ENCODE data around the gene SLC23A1.

Gene SLC23A1

DNA sequence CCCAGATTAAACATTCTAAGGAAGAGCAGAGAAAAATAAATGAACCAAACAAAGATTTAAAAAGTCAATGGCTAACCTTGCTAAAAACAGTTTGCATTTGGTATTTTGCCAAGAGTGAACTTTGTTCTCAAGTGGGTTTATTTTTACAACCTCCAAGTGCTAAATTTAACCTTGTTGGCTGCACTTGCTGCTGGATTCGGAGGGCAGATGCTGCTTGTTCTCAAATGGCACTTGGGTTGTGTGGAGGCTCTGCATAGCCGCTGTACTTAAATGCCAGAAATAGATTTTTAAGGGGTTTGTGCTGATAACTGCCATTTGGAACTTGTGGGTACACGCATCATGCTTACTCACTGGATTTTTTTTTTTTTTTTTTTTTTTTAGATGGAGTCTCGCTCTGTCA, 34.1 kb upstream of the SLC23A1 start:
- no peak for ATAC-seq
- TF ChIP-seq TCF4 (CRISPR knock-in tag; IDR thresholded peaks at IDR 0.05; ENCODE audit: borderline replicate concordance) (no peak), ESRRG (CRISPR knock-in tag; IDR thresholded peaks at IDR 0.05) (no peak), ZFP3 (CRISPR knock-in tag; IDR thresholded peaks at IDR 0.05) (no peak), ZNF565 (CRISPR knock-in tag; conservative IDR thresholded peaks at IDR 0.05; ENCODE audit: low read depth) (no peak)
- TF ChIP-seq, protein P1, sequence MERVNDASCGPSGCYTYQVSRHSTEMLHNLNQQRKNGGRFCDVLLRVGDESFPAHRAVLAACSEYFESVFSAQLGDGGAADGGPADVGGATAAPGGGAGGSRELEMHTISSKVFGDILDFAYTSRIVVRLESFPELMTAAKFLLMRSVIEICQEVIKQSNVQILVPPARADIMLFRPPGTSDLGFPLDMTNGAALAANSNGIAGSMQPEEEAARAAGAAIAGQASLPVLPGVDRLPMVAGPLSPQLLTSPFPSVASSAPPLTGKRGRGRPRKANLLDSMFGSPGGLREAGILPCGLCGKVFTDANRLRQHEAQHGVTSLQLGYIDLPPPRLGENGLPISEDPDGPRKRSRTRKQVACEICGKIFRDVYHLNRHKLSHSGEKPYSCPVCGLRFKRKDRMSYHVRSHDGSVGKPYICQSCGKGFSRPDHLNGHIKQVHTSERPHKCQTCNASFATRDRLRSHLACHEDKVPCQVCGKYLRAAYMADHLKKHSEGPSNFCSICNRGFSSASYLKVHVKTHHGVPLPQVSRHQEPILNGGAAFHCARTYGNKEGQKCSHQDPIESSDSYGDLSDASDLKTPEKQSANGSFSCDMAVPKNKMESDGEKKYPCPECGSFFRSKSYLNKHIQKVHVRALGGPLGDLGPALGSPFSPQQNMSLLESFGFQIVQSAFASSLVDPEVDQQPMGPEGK (CRISPR knock-in tag; IDR thresholded peaks at IDR 0.05; ENCODE audit: borderline replicate concordance): no peak
- TF ChIP-seq, protein P2, sequence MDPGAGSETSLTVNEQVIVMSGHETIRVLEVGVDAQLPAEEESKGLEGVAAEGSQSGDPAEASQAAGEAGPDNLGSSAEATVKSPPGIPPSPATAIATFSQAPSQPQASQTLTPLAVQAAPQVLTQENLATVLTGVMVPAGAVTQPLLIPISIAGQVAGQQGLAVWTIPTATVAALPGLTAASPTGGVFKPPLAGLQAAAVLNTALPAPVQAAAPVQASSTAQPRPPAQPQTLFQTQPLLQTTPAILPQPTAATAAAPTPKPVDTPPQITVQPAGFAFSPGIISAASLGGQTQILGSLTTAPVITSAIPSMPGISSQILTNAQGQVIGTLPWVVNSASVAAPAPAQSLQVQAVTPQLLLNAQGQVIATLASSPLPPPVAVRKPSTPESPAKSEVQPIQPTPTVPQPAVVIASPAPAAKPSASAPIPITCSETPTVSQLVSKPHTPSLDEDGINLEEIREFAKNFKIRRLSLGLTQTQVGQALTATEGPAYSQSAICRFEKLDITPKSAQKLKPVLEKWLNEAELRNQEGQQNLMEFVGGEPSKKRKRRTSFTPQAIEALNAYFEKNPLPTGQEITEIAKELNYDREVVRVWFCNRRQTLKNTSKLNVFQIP (CRISPR knock-in tag; IDR thresholded peaks at IDR 0.05; ENCODE audit: borderline replicate concordance, low read depth): no peak

DNA sequence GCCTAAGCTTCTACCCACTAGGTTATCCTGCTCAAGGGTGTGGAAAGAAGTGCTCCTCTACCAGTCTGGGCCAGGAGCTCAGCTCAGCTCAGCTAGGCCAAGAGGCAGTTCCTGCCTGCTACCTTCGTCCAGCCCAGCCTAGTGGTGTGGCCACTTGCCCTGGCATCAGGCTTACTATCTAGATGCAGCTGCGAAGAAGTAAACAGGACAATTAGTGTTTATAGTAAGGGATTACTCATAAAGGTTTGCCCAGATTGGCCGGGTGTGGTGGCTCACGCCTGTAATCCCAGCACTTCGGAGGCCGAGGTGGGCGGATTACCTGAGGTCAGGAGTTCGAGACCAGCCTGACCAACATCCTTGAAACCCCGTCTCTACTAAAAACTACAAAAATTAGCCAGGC, 33.6 kb upstream of the SLC23A1 start:
- TF ChIP-seq ARNTL (CRISPR knock-in tag; IDR thresholded peaks at IDR 0.05; ENCODE audit: borderline replicate concordance, low read depth): no peak
- ATAC-seq: no peak

DNA sequence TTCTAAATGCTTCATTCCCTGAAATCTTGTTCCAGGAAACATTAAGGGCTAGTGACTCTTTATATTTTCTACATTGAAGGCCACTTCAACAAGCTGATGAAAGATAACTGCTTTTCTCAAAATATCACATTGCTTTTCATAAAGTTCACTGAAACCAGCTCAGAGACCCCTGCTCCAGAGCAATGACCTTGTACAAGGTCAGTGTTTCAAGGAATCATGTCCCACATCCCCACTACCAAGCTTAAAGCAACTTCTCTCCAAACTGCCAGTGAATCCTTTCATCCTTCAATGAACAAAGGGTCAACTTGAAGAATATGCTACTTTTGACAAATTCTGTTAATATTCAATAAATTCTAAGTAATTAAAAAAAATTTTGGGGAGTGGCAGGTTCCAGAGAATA, 32.8 kb upstream of the SLC23A1 start:
- no peak for ATAC-seq
- TF ChIP-seq BACH2 (CRISPR knock-in tag; IDR thresholded peaks at IDR 0.05; ENCODE audit: borderline replicate concordance): no peak
- TF ChIP-seq ZNF565 (CRISPR knock-in tag; conservative IDR thresholded peaks at IDR 0.05; ENCODE audit: low read depth): no peak
- no peak for TF ChIP-seq RARB (CRISPR knock-in tag; IDR thresholded peaks at IDR 0.05)
- no peak for TF ChIP-seq CSDC2 (CRISPR knock-in tag; IDR thresholded peaks at IDR 0.05)
- TF ChIP-seq TOX (CRISPR knock-in tag; IDR thresholded peaks at IDR 0.05; ENCODE audit: borderline replicate concordance): no peak
- TF ChIP-seq ISL1 (CRISPR knock-in tag; IDR thresholded peaks at IDR 0.05): no peak

DNA sequence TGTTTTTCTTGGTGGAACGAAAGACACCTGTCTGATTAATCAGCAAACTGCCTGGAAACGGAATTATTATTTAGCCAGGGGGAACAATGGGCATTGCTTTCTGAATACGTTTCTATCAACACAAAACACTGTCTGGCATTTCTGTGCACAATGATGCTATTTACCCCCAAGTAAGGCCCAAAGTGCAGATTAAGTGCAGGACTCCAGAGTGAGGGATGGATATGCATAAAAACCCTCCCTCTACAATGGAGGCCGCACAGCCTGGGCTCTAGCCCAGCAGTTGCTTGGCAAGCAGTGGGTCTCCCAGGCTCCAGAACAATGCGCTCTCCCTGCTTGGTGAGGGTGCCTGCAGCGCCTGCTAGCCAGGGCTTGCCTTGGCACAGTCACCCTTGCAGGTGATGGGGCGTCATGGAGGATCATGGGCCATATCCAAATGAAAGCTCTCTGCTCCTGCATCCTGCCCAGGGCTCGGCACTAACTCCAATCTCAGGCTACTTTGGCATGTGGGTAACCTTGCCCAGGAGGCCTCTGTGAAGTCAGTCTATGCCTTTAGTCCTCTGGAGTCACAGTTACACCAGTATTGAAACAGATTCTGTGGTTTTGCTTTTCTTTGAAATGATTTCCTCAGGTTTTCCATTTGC, 32.2 kb upstream of the SLC23A1 start:
- ATAC-seq: no peak
- TF ChIP-seq, protein P3, sequence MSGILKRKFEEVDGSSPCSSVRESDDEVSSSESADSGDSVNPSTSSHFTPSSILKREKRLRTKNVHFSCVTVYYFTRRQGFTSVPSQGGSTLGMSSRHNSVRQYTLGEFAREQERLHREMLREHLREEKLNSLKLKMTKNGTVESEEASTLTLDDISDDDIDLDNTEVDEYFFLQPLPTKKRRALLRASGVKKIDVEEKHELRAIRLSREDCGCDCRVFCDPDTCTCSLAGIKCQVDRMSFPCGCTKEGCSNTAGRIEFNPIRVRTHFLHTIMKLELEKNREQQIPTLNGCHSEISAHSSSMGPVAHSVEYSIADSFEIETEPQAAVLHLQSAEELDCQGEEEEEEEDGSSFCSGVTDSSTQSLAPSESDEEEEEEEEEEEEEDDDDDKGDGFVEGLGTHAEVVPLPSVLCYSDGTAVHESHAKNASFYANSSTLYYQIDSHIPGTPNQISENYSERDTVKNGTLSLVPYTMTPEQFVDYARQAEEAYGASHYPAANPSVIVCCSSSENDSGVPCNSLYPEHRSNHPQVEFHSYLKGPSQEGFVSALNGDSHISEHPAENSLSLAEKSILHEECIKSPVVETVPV (CRISPR knock-in tag; IDR thresholded peaks at IDR 0.05): no peak

DNA sequence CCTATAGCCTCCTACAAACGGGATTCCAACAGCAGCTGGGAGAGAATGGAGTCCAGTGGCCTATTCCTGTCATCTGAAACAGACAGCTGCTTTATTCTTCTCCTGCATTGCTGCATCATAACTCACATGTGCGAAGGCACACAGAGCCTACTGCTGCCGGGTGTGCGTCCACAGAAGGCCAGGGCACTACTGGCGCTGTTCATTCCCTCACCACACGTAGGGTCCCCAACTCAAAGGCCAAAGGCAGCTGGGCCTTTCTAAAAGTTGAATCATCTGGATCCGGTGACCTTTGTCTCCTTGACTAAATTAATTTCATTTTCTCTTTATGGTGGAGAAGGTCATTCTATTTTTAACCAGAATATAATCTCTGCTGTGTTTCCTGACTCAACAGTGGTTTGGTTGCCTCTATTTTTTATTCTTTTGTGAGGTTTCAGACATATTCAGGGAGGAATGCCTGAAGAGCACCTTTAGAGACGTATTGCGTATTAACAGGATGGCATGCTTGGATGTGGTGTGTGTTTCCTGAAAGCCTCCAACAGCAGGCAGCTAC, 31.6 kb upstream of the SLC23A1 start:
- TF ChIP-seq ZNF565 (CRISPR knock-in tag; conservative IDR thresholded peaks at IDR 0.05; ENCODE audit: low read depth) (no peak), ARNTL (CRISPR knock-in tag; IDR thresholded peaks at IDR 0.05; ENCODE audit: borderline replicate concordance, low read depth) (no peak), ZNF8 (CRISPR knock-in tag; IDR thresholded peaks at IDR 0.05) (no peak), ESRRG (CRISPR knock-in tag; IDR thresholded peaks at IDR 0.05) (no peak), BACH2 (CRISPR knock-in tag; IDR thresholded peaks at IDR 0.05; ENCODE audit: borderline replicate concordance) (no peak)
- TF ChIP-seq, protein P3 (CRISPR knock-in tag; IDR thresholded peaks at IDR 0.05): no peak
- TF ChIP-seq, protein P1 (CRISPR knock-in tag; IDR thresholded peaks at IDR 0.05; ENCODE audit: borderline replicate concordance): no peak
- no peak for ATAC-seq
